HL-60 (cell line): ENCODE data around the gene ASS1.

ENCODE experiments used
- POLR2AphosphoS5 ChIP-seq: IDR thresholded peaks from 2 replicates; pipeline ENCODE4 v1.6.1; 2012; ENCODE audit warnings: low read depth
- TF ChIP-seq, protein P1 (sequence below): IDR thresholded peaks from one replicate; pipeline ENCODE4 v1.5.1; 2011; ENCODE audit warnings: low read length, control low read depth, inconsistent platforms; ENCODE audit not compliant: insufficient read depth

DNA sequence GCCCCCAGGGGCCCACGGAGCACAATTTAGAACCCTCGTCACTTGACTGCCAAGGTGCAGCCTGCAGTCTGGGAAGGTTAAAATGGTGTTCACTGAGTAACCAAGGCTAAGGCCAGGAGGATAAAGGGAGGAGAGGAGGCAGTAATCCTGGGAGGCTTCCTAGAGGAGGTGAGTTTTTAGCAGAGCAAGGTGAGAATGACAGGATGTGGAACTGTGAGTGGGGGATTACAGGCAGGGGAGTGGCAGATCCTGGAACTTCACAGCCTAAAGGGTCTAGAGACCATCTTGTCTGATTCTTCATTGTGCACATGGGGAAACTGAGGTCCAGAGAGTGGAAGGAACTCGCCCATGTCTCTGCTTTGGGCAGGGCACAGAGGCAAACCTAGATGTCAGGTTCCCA lies 42.5 kb upstream of the ASS1 start:
- no peak for TF ChIP-seq POLR2AphosphoS5
- TF ChIP-seq, protein P1, sequence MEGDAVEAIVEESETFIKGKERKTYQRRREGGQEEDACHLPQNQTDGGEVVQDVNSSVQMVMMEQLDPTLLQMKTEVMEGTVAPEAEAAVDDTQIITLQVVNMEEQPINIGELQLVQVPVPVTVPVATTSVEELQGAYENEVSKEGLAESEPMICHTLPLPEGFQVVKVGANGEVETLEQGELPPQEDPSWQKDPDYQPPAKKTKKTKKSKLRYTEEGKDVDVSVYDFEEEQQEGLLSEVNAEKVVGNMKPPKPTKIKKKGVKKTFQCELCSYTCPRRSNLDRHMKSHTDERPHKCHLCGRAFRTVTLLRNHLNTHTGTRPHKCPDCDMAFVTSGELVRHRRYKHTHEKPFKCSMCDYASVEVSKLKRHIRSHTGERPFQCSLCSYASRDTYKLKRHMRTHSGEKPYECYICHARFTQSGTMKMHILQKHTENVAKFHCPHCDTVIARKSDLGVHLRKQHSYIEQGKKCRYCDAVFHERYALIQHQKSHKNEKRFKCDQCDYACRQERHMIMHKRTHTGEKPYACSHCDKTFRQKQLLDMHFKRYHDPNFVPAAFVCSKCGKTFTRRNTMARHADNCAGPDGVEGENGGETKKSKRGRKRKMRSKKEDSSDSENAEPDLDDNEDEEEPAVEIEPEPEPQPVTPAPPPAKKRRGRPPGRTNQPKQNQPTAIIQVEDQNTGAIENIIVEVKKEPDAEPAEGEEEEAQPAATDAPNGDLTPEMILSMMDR = no peak
